HCT116 (cell line): Measurements from ENCODE around the gene EPHA2. TPM values are rescaled to one million over a fixed set of nuclear protein-coding genes. Genes with fewer than 3 reads are reported as not detected.

ENCODE experiments used
- ATAC-seq: fragments of 200-7000 bp; cut with Tn5 transposase; 2 replicates; pipeline ENCODE4 v1.9.1; 2020; ENCODE audit warnings: mild to moderate bottlenecking, moderate library complexity
- BruUV-seq: library from RNA; stranded (reverse); fragments of 400-500 nt; replicated peaks from 2 replicates; lab custom pipeline; 2021; lab: Mats Ljungman, UMichigan
- CTCF ChIA-PET: fragments of 300-600 bp; sonication (Branson Sonifier 250); formaldehyde crosslinking; loops from one replicate; lab custom pipeline; 2021; ENCODE audit warnings: antibody characterized with exemption; lab: Charles Lee
- POLR2A ChIA-PET: fragments of 300-600, 350-600 bp; sonication (Branson Sonifier 250); formaldehyde crosslinking; loops from one replicate; lab custom pipeline; 2021; ENCODE audit warnings: antibody characterized with exemption; lab: Charles Lee
- RAD21 ChIA-PET, 2 experiments: fragments of 300-600 bp; sonication (Branson Sonifier 250); formaldehyde crosslinking; loops; one replicate each; lab custom pipeline; 2023; ENCODE audit warnings: low total read pairs in 2 of 2; ENCODE audit not compliant: uncharacterized antibody in 2 of 2, unreplicated experiment in 2 of 2, low non-redundant PET in 1 of 2; lab: Charles Lee
- DNase-seq: peaks from one replicate; pipeline ENCODE4 v3.0.0-alpha.2; 2010; ENCODE audit warnings: low read depth, low spot score
- H2AFZ ChIP-seq: fragments of 200-600 bp; shearing (Covaris generic), sonication (generic); 2 replicates; pipeline ENCODE4 v1.6.1; 2017; ENCODE audit warnings: low read depth, mixed run types, mixed read lengths, antibody characterized with exemption, low read length; ENCODE audit not compliant: poor library complexity, severe bottlenecking
- H3K27ac ChIP-seq: 2 replicates; pipeline ENCODE4 v1.5.1; 2012; ENCODE audit warnings: low read depth, low read length
- H3K27me3 ChIP-seq: fragments of 200-600 bp; sonication (generic); 2 replicates; pipeline ENCODE4 v1.6.1; 2016; ENCODE audit warnings: mixed run types, low read length, mixed read lengths; ENCODE audit not compliant: insufficient read depth
- H3K36me3 ChIP-seq, 2 experiments: fragments of 200-500 bp in 1 of 2; fragments of 200-600 bp in 1 of 2; sonication (Bioruptor generic) in 1 of 2; sonication (generic) in 1 of 2; 2 replicates each; pipeline versions ENCODE4 v1.5.1 to v1.6.1; 2014 to 2016; ENCODE audit warnings: low read length in 2 of 2, inconsistent platforms in 1 of 2, mixed read lengths in 1 of 2, mixed run types in 1 of 2; ENCODE audit not compliant: insufficient read depth in 2 of 2, control insufficient read depth in 1 of 2
- H3K4me1 ChIP-seq, 2 experiments: fragments of 200-600 bp in 1 of 2; sonication (generic) in 1 of 2; 2 replicates each; pipeline versions ENCODE4 v1.5.1 to v1.6.1; 2012 to 2017; ENCODE audit warnings: low read length in 2 of 2, inconsistent platforms in 1 of 2, mild to moderate bottlenecking in 1 of 2, mixed read lengths in 1 of 2, mixed run types in 1 of 2, moderate library complexity in 1 of 2; ENCODE audit not compliant: insufficient read depth in 2 of 2, control insufficient read depth in 1 of 2
- H3K4me2 ChIP-seq: fragments of 200-600 bp; sonication (generic); 2 replicates; pipeline ENCODE4 v1.6.1; 2017; ENCODE audit warnings: mixed run types, low read length, mixed read lengths
- H3K4me3 ChIP-seq, 2 experiments: fragments of 200-600 bp in 1 of 2; sonication (generic) in 1 of 2; replicated peaks in 1 of 2; 2 replicates each; pipeline ENCODE4 v1.5.1; 2011 to 2016; ENCODE audit warnings: low read length in 2 of 2, control low read depth in 1 of 2, low read depth in 1 of 2, mild to moderate bottlenecking in 1 of 2, mixed read lengths in 1 of 2, mixed run types in 1 of 2
- H3K79me2 ChIP-seq: fragments of 200-600 bp; sonication (generic); 2 replicates; pipeline ENCODE4 v1.6.1; 2017; ENCODE audit warnings: mild to moderate bottlenecking, mixed run types, low read length, moderate library complexity, mixed read lengths; ENCODE audit not compliant: insufficient read depth
- H3K9ac ChIP-seq: fragments of 200-600 bp; sonication (generic); 2 replicates; pipeline ENCODE4 v1.6.1; 2016; ENCODE audit warnings: low read length, mixed read lengths
- H3K9me2 ChIP-seq: fragments of 200-600 bp; sonication (generic), shearing (Covaris generic); 2 replicates; pipeline ENCODE4 v1.6.1; 2017; ENCODE audit warnings: mixed run types, mild to moderate bottlenecking, moderate library complexity; ENCODE audit not compliant: insufficient read depth
- H3K9me3 ChIP-seq, 2 experiments: fragments of 200-500 bp in 1 of 2; fragments of 200-600 bp in 1 of 2; sonication (Bioruptor generic) in 1 of 2; sonication (generic) in 1 of 2; 2 replicates each; pipeline ENCODE4 v1.6.1; 2014 to 2017; ENCODE audit warnings: low read length in 2 of 2, mixed read lengths in 2 of 2, inconsistent platforms in 1 of 2, low read depth in 1 of 2, mild to moderate bottlenecking in 1 of 2, mixed run types in 1 of 2, moderate library complexity in 1 of 2; ENCODE audit not compliant: control insufficient read depth in 1 of 2, insufficient read depth in 1 of 2
- H4K20me1 ChIP-seq: fragments of 200-600 bp; sonication (generic), shearing (Covaris generic); 2 replicates; pipeline ENCODE4 v1.6.1; 2017; ENCODE audit warnings: mixed run types, mild to moderate bottlenecking, moderate library complexity; ENCODE audit not compliant: insufficient read depth
- ELF1 ChIP-seq: IDR thresholded peaks from 2 replicates; pipeline ENCODE4 v1.6.1; 2012; ENCODE audit warnings: low read depth, borderline replicate concordance
- JUND ChIP-seq: IDR thresholded peaks from 2 replicates; pipeline ENCODE4 v1.6.1; 2012
- POLR2AphosphoS5 ChIP-seq: IDR thresholded peaks from 2 replicates; pipeline ENCODE4 v1.6.1; 2011; ENCODE audit warnings: mild to moderate bottlenecking, low read depth, low read length, moderate library complexity
- SP1 ChIP-seq: IDR thresholded peaks from 2 replicates; pipeline ENCODE4 v1.6.1; 2012; ENCODE audit warnings: low read depth
- SRF ChIP-seq: IDR thresholded peaks from 2 replicates; pipeline ENCODE4 v1.6.1; 2012; ENCODE audit warnings: low read depth
- YY1 ChIP-seq: IDR thresholded peaks from 2 replicates; pipeline ENCODE4 v1.6.1; 2011; ENCODE audit warnings: low read length, low read depth, moderate library complexity, mild to moderate bottlenecking; ENCODE audit not compliant: insufficient replicate concordance; ENCODE audit errors: extremely low read depth
- ZNF274 ChIP-seq: fragments of 200-500 bp; sonication (Bioruptor generic); IDR thresholded peaks from 2 replicates; pipeline ENCODE4 v1.6.1; 2014; ENCODE audit warnings: mild to moderate bottlenecking, low read depth, low read length, inconsistent platforms
- intact Hi-C: fragments of 100-400 bp; cut with micrococcal nuclease; formaldehyde crosslinking; loops from 2 replicates; pipeline ENCODE4 v1.10.0; 2022
- total RNA-seq: library from RNA; stranded (reverse); gene quantifications from one replicate; pipeline ENCODE4 v1.2.1, GENCODE V29; 2021; ENCODE audit not compliant: unreplicated experiment

Gene EPHA2
- total RNA-seq, 1 experiment from 2014 or later = 164 TPM

GRCh38 chr1:16162163-16162822, 6.4 kb upstream of the EPHA2 start (continued):
- TF ChIP-seq ELF1 (no peak), YY1 (no peak), JUND (no peak), SP1 (no peak)

DNA sequence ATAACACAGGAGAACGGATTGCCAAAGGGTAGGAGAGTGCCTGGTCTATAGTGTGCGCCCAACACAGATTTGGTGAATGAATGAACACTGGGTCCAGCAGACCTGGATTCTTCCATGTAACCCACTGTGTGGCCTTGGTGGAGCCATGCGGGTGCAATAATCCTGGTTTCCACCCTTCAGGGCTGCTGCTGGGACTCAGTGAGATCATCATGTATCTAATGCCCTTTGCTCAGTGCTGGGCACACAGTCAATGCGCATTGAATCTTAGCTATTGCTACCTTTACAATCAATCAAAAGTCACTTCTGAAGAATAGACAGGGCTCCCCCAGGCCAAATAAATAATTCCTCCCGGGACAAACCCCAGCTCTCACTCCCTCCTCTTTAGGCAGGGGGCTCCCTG, 5.8 kb upstream of the EPHA2 start:
- peaks cover 76 to 94% of the 10 kb centered on the region in 2 experiments for H3K4me1 ChIP-seq

More for the DNA sequence above, 5.8 kb upstream of the EPHA2 start:
- intact Hi-C loops = no loop called here
- Histone ChIP-seq H3K9me2 (no peaks in the 10 kb centered on the region), H3K79me2 (peaks cover 3% of the 10 kb centered on the region; the same call in 1 of the 2 replicates), H3K9ac (peak overlapping the region; percentile 62), H2AFZ (no peak overlapping the region), H3K27me3 (no peaks in the 10 kb centered on the region), H4K20me1 (no peaks in the 10 kb centered on the region), H3K4me3 (no peak overlapping the region), H3K4me2 (peak overlapping the region; percentile 86), H3K9me3 (no peaks in the 10 kb centered on the region), H3K36me3 (no peaks in the 10 kb centered on the region), H3K27ac (peak overlapping the region; percentile 31; the same call in 1 of the 2 replicates)
- POLR2A ChIA-PET = interaction anchor here (1.9 to 4.7 kb wide), 2 partner anchors 11 to 16 kb away, joined by 8 to 30 read pairs; no protein-coding TSS in a partner anchor
- RAD21 ChIA-PET = no interaction called here
- BruUV-seq = no TSS peak
- no peak for TF ChIP-seq SP1
- no peak for TF ChIP-seq POLR2AphosphoS5
- no peak for TF ChIP-seq SRF
- TF ChIP-seq ZNF274 = no peak
- DNase-seq = no peak
- no peak for ATAC-seq
- CTCF ChIA-PET = no interaction called here
